ENCODE results near the gene GFER.
"Not testable (repeated sequence)": the region's sequence is repeated elsewhere in the genome, so short reads cannot be mapped to it uniquely, and the experiment has no call there.

The GFER gene

DNA sequence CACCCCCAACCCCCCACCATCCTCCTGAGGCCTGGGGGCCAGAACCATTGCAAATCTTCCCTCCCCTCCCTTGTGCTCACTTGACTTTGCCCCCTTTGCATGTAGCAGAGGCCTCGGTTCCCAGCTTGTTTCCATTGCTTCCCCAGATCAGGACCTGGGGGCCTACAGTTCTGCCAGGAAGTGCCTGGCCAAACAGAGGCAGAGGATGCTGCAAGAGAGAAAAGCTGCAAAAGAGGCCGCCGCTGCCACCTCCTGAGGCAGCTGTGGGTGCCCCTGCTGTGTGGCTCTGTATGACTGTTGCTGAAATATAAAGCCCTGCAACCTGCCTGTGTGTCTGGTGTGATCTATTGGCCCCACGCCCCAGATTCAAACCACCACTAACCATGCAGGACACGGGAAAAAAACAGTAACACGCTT, 22.3 kb upstream of the GFER start (continued):
- TF ChIP-seq, protein P1, sequence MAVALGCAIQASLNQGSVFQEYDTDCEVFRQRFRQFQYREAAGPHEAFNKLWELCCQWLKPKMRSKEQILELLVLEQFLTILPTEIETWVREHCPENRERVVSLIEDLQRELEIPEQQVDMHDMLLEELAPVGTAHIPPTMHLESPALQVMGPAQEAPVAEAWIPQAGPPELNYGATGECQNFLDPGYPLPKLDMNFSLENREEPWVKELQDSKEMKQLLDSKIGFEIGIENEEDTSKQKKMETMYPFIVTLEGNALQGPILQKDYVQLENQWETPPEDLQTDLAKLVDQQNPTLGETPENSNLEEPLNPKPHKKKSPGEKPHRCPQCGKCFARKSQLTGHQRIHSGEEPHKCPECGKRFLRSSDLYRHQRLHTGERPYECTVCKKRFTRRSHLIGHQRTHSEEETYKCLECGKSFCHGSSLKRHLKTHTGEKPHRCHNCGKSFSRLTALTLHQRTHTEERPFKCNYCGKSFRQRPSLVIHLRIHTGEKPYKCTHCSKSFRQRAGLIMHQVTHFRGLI (tag by site-specific recombination; IDR thresholded peaks at IDR 0.05), result no peak
- TF ChIP-seq KLF10 (tag by site-specific recombination; IDR thresholded peaks at IDR 0.05), result peak; percentile 61; the same call in 1 of the 2 replicates
- TF ChIP-seq ZNF404 (tag by site-specific recombination; IDR thresholded peaks at IDR 0.05), result no peak
- TF ChIP-seq, protein P2, sequence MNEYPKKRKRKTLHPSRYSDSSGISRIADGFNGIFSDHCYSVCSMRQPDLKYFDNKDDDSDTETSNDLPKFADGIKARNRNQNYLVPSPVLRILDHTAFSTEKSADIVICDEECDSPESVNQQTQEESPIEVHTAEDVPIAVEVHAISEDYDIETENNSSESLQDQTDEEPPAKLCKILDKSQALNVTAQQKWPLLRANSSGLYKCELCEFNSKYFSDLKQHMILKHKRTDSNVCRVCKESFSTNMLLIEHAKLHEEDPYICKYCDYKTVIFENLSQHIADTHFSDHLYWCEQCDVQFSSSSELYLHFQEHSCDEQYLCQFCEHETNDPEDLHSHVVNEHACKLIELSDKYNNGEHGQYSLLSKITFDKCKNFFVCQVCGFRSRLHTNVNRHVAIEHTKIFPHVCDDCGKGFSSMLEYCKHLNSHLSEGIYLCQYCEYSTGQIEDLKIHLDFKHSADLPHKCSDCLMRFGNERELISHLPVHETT (tag by site-specific recombination; IDR thresholded peaks at IDR 0.05), result no peak

DNA sequence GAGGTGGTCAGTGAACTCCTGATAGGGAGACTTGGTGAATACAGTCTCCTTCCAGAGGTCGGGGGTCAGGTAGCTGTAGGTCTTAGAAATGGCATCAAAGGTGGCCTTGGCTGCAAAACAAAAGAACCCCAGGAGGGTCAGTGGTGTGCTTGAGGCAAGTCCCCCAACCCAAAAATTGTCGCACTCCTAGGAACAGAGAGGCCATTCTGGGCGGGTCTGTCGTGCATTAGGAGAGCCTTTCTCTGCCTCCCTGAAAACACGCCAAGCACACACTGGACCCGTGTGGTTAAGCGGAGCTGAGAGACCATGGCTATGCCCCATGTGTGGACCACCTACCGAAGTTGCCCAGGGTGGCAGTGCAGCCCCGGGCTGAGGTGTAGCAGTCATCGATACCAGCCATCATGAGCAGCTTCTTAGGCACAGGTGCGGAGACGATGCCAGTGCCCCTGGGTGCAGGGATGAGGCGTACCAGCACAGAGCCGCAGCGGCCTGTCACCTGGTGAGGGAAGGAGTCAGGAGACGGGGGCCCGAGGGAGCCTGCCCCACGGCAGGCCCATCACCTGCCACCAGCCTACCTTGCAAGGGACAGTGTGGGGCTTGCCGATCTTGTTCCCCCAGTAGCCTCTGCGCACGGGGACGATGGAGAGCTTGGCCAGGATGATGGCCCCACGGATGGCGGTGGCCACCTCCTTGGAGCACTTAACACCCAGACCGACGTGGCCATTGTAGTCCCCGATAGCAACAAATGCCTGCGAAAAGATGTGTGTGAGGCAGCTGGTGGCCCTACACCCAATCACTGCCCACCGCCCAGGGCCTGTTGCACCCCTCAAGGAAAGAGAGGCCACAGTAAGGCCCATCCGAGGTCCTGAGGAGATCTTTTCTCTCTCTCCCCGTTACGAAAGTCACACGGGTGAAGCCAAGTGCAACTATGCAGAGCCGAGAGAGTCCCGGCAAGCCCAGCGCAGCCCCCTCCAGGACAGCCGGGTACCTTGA, 21.5 kb upstream of the GFER start:
- POLR2A ChIA-PET, result interaction anchor here (0.6 to 2.7 kb wide), 10 partner anchors 9 to 395 kb away, joined by 3 to 46 read pairs (median 4); partner anchors contain the start of genes GFER, NOXO1, SYNGR3 and TBL3
- H3K4me1 ChIP-seq (ENCODE audit: control insufficient read depth, insufficient read depth, low read length); CTCF ChIA-PET: not testable (repeated sequence)
- TF ChIP-seq ZNF239 (tag by site-specific recombination; IDR thresholded peaks at IDR 0.05), result peak; percentile 18; the same call in 1 of the 2 replicates
- peak; percentile 28; the same call in 1 of the 2 replicates for TF ChIP-seq GLIS1 (tag by site-specific recombination; IDR thresholded peaks at IDR 0.05)
- TF ChIP-seq, protein P3, sequence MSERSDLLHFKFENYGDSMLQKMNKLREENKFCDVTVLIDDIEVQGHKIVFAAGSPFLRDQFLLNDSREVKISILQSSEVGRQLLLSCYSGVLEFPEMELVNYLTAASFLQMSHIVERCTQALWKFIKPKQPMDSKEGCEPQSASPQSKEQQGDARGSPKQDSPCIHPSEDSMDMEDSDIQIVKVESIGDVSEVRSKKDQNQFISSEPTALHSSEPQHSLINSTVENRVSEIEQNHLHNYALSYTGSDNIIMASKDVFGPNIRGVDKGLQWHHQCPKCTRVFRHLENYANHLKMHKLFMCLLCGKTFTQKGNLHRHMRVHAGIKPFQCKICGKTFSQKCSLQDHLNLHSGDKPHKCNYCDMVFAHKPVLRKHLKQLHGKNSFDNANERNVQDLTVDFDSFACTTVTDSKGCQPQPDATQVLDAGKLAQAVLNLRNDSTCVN (tag by site-specific recombination; optimal IDR thresholded peaks at IDR 0.05), result peak; percentile 15
- TF ChIP-seq ZNF2 (tag by site-specific recombination; IDR thresholded peaks at IDR 0.05), result peak; percentile 20; the same call in 1 of the 2 replicates
- TF ChIP-seq ZNF76 (tag by site-specific recombination; IDR thresholded peaks at IDR 0.05; ENCODE audit: borderline replicate concordance, low read depth), result peak; percentile 49; the same call in 1 of the 2 replicates
- TF ChIP-seq ZNF335 (tag by site-specific recombination; conservative IDR thresholded peaks at IDR 0.05), result peak; percentile 12
- peak; percentile 84 for TF ChIP-seq SCRT2 (tag by site-specific recombination; IDR thresholded peaks at IDR 0.05)
- TF ChIP-seq ZSCAN30 (tag by site-specific recombination; IDR thresholded peaks at IDR 0.05), result 0 out of 2 replicates have a peak, but pooled peaks have one; percentile 17
- TF ChIP-seq ZNF600 (tag by site-specific recombination; IDR thresholded peaks at IDR 0.05), result peak; percentile 80
- TF ChIP-seq KLF7 (tag by site-specific recombination; IDR thresholded peaks at IDR 0.05; ENCODE audit: borderline replicate concordance), result 0 out of 2 replicates have a peak, but pooled peaks have one; percentile 17
- TF ChIP-seq, protein P4, sequence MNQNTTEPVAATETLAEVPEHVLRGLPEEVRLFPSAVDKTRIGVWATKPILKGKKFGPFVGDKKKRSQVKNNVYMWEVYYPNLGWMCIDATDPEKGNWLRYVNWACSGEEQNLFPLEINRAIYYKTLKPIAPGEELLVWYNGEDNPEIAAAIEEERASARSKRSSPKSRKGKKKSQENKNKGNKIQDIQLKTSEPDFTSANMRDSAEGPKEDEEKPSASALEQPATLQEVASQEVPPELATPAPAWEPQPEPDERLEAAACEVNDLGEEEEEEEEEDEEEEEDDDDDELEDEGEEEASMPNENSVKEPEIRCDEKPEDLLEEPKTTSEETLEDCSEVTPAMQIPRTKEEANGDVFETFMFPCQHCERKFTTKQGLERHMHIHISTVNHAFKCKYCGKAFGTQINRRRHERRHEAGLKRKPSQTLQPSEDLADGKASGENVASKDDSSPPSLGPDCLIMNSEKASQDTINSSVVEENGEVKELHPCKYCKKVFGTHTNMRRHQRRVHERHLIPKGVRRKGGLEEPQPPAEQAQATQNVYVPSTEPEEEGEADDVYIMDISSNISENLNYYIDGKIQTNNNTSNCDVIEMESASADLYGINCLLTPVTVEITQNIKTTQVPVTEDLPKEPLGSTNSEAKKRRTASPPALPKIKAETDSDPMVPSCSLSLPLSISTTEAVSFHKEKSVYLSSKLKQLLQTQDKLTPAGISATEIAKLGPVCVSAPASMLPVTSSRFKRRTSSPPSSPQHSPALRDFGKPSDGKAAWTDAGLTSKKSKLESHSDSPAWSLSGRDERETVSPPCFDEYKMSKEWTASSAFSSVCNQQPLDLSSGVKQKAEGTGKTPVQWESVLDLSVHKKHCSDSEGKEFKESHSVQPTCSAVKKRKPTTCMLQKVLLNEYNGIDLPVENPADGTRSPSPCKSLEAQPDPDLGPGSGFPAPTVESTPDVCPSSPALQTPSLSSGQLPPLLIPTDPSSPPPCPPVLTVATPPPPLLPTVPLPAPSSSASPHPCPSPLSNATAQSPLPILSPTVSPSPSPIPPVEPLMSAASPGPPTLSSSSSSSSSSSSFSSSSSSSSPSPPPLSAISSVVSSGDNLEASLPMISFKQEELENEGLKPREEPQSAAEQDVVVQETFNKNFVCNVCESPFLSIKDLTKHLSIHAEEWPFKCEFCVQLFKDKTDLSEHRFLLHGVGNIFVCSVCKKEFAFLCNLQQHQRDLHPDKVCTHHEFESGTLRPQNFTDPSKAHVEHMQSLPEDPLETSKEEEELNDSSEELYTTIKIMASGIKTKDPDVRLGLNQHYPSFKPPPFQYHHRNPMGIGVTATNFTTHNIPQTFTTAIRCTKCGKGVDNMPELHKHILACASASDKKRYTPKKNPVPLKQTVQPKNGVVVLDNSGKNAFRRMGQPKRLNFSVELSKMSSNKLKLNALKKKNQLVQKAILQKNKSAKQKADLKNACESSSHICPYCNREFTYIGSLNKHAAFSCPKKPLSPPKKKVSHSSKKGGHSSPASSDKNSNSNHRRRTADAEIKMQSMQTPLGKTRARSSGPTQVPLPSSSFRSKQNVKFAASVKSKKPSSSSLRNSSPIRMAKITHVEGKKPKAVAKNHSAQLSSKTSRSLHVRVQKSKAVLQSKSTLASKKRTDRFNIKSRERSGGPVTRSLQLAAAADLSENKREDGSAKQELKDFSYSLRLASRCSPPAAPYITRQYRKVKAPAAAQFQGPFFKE (tag by site-specific recombination; IDR thresholded peaks at IDR 0.05; ENCODE audit: borderline replicate concordance), result peak; percentile 91; the same call in 1 of the 2 replicates
- TF ChIP-seq, protein P5, sequence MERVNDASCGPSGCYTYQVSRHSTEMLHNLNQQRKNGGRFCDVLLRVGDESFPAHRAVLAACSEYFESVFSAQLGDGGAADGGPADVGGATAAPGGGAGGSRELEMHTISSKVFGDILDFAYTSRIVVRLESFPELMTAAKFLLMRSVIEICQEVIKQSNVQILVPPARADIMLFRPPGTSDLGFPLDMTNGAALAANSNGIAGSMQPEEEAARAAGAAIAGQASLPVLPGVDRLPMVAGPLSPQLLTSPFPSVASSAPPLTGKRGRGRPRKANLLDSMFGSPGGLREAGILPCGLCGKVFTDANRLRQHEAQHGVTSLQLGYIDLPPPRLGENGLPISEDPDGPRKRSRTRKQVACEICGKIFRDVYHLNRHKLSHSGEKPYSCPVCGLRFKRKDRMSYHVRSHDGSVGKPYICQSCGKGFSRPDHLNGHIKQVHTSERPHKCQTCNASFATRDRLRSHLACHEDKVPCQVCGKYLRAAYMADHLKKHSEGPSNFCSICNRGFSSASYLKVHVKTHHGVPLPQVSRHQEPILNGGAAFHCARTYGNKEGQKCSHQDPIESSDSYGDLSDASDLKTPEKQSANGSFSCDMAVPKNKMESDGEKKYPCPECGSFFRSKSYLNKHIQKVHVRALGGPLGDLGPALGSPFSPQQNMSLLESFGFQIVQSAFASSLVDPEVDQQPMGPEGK (tag by site-specific recombination; IDR thresholded peaks at IDR 0.05), result peak; percentile 40
- TF ChIP-seq, protein P6, sequence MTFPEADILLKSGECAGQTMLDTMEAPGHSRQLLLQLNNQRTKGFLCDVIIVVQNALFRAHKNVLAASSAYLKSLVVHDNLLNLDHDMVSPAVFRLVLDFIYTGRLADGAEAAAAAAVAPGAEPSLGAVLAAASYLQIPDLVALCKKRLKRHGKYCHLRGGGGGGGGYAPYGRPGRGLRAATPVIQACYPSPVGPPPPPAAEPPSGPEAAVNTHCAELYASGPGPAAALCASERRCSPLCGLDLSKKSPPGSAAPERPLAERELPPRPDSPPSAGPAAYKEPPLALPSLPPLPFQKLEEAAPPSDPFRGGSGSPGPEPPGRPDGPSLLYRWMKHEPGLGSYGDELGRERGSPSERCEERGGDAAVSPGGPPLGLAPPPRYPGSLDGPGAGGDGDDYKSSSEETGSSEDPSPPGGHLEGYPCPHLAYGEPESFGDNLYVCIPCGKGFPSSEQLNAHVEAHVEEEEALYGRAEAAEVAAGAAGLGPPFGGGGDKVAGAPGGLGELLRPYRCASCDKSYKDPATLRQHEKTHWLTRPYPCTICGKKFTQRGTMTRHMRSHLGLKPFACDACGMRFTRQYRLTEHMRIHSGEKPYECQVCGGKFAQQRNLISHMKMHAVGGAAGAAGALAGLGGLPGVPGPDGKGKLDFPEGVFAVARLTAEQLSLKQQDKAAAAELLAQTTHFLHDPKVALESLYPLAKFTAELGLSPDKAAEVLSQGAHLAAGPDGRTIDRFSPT (tag by site-specific recombination; IDR thresholded peaks at IDR 0.05), result peak; percentile 98
- TF ChIP-seq WT1 (tag by site-specific recombination; IDR thresholded peaks at IDR 0.05), result peak; percentile 17; the same call in 1 of the 2 replicates
- TF ChIP-seq ZBTB17 (tag by site-specific recombination; IDR thresholded peaks at IDR 0.05), result peak; percentile 66

More for the DNA sequence above, 21.5 kb upstream of the GFER start:
- not testable (repeated sequence) for H3K9me3 ChIP-seq (ENCODE audit: control insufficient read depth, insufficient read depth, low read depth, low read length)
- Histone ChIP-seq H3K36me3 (ENCODE audit: control insufficient read depth in 2 of 2, insufficient read depth in 1 of 2, low read length in 2 of 2) (peaks cover 0 to 42% of the 10 kb centered on the region in 2 experiments; a peak in 1 of 3 replicates), H3K4me3 (ENCODE audit: low read depth, low read length) (peak overlapping the region; percentile 94), H3K27ac (ENCODE audit: extremely low read depth, low read depth, low read length) (peak overlapping the region; percentile 100)
